ENCODE measurements around the gene ZNF777. TPM values are rescaled to one million over a fixed set of nuclear protein-coding genes. Genes with fewer than 3 reads are reported as not detected.
"Not testable (repeated sequence)": the region's sequence is repeated elsewhere in the genome, so short reads cannot be mapped to it uniquely, and the experiment has no call there.

Gene ZNF777
- total RNA-seq, 1 donor from 2014 or later, result 6.6 TPM

DNA sequence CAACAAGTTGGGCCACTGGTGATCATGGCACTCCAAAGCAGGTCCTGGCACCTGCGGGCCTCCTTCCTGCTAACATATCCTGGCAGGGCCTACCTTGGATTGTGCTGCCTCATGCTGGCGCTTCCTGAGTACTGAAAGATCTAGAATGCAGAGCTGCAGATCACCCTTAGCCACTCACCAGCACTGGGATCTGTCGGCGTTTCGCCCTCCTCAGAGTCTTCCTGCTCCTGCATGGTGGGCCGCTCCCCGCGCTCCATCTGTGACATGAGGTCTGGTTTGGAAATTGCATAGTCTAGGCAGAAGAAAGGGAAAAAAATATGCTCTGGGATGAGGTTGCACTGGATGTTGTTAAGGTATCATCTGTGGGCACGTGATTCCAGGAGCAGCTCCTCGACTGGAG, 10.0 kb downstream of the ZNF777 start:
- Histone ChIP-seq H3K4me3 (ENCODE audit: low read depth, low read length) (no peak overlapping the region), H3K36me3 (ENCODE audit: control insufficient read depth, insufficient read depth, low read length) (peaks cover 25% of the 10 kb centered on the region), H3K27me3 (ENCODE audit: control insufficient read depth, insufficient read depth, low read length) (no peaks in the 10 kb centered on the region)
- no peak for TF ChIP-seq CTCF (IDR thresholded peaks at IDR 0.05; ENCODE audit: insufficient read depth, low read length, severe bottlenecking)
- FAIRE-seq, result no peak
- no peak for DNase-seq (ENCODE audit: low read depth)

GRCh38 chr7:149449897-149450296, 11.0 kb downstream of the ZNF777 start:
- no peak for FAIRE-seq
- H3K36me3 ChIP-seq (ENCODE audit: control insufficient read depth, insufficient read depth, low read length), result peaks cover 25% of the 10 kb centered on the region
- no peak for TF ChIP-seq CTCF (IDR thresholded peaks at IDR 0.05; ENCODE audit: insufficient read depth, low read length, severe bottlenecking)
- H3K4me3 ChIP-seq (ENCODE audit: low read depth, low read length), result no peak overlapping the region
- H3K27me3 ChIP-seq (ENCODE audit: control insufficient read depth, insufficient read depth, low read length), result no peaks in the 10 kb centered on the region
- no peak for DNase-seq (ENCODE audit: low read depth)

DNA sequence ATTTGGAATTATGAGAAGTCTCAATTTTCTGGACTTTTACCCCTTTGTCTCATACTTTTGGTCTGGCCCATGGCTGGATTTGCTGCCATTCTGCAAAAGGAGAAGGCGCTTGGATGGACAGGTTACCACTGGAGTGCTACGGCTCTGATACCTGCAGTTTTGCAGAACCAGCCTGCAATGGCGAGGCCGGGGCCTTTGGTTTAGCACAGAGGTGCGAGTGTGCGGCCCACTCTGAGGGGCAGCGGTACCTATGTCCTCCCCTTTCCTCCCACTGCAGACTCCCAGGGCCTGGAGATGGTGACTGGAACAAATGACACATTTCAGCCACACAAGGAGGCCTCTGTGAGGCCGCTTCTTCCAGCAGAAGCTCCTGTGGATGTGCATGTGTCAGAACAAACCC, 11.9 kb downstream of the ZNF777 start:
- H3K36me3 ChIP-seq (ENCODE audit: control insufficient read depth, insufficient read depth, low read length), result peaks cover 20% of the 10 kb centered on the region
- H3K4me3 ChIP-seq (ENCODE audit: low read depth, low read length), result no peak overlapping the region
- TF ChIP-seq CTCF (IDR thresholded peaks at IDR 0.05; ENCODE audit: insufficient read depth, low read length, severe bottlenecking), result no peak
- no peak for FAIRE-seq
- no peak for DNase-seq (ENCODE audit: low read depth)
- H3K27me3 ChIP-seq (ENCODE audit: control insufficient read depth, insufficient read depth, low read length), result no peaks in the 10 kb centered on the region

GRCh38 chr7:149446026-149446425, 14.8 kb downstream of the ZNF777 start:
- not testable (repeated sequence) for H3K27me3 ChIP-seq (ENCODE audit: control insufficient read depth, insufficient read depth, low read length); DNase-seq (ENCODE audit: low read depth); FAIRE-seq; H3K4me3 ChIP-seq (ENCODE audit: low read depth, low read length)
- H3K36me3 ChIP-seq (ENCODE audit: control insufficient read depth, insufficient read depth, low read length), result peaks cover 18% of the 10 kb centered on the region

- H3K27me3 ChIP-seq (ENCODE audit: control insufficient read depth, insufficient read depth, low read length), result no peaks in the 10 kb centered on the region
- no peak for FAIRE-seq
- H3K36me3 ChIP-seq (ENCODE audit: control insufficient read depth, insufficient read depth, low read length), result peaks cover 11% of the 10 kb centered on the region
- no peak for TF ChIP-seq CTCF (IDR thresholded peaks at IDR 0.05; ENCODE audit: insufficient read depth, low read length, severe bottlenecking)
- no peak for DNase-seq (ENCODE audit: low read depth)
- H3K4me3 ChIP-seq (ENCODE audit: low read depth, low read length), result no peak overlapping the region
Observed at GRCh38 chr7:149444287-149444686, 16.6 kb downstream of the ZNF777 start.

- peaks cover 11% of the 10 kb centered on the region for H3K36me3 ChIP-seq (ENCODE audit: control insufficient read depth, insufficient read depth, low read length)
- no peak for FAIRE-seq
- H3K4me3 ChIP-seq (ENCODE audit: low read depth, low read length), result no peak overlapping the region
- TF ChIP-seq CTCF (IDR thresholded peaks at IDR 0.05; ENCODE audit: insufficient read depth, low read length, severe bottlenecking), result no peak
- DNase-seq (ENCODE audit: low read depth), result no peak
- H3K27me3 ChIP-seq (ENCODE audit: control insufficient read depth, insufficient read depth, low read length), result no peaks in the 10 kb centered on the region
Observed at GRCh38 chr7:149443523-149443922, 17.3 kb downstream of the ZNF777 start.
